ENCODE data around the gene FGFR2.

Gene FGFR2

GRCh38 chr10:121572859-121573537, 25.2 kb downstream of the FGFR2 start:
- no peak overlapping the region for H3K4me3 ChIP-seq (replicated peaks; ENCODE audit: low read depth, low read length)
- no peak for DNase-seq (ENCODE audit: extremely low read depth, low read depth)
- no peak for TF ChIP-seq CTCF (IDR thresholded peaks at IDR 0.05; ENCODE audit: low read depth, low read length, missing control alignments)

- no peak for DNase-seq (ENCODE audit: extremely low read depth, low read depth)
- no peak overlapping the region for H3K4me3 ChIP-seq (replicated peaks; ENCODE audit: low read depth, low read length)
- no peak for TF ChIP-seq CTCF (IDR thresholded peaks at IDR 0.05; ENCODE audit: low read depth, low read length, missing control alignments)
Measured at GRCh38 chr10:121570315-121570714, 27.9 kb downstream of the FGFR2 start.

- H3K4me3 ChIP-seq (replicated peaks; ENCODE audit: low read depth, low read length), result no peak overlapping the region
- no peak for TF ChIP-seq CTCF (IDR thresholded peaks at IDR 0.05; ENCODE audit: low read depth, low read length, missing control alignments)
- DNase-seq (ENCODE audit: extremely low read depth, low read depth), result no peak
Measured at GRCh38 chr10:121568275-121568674, 30.0 kb downstream of the FGFR2 start.

GRCh38 chr10:121567569-121567968, 30.7 kb downstream of the FGFR2 start:
- no peak for DNase-seq (ENCODE audit: extremely low read depth, low read depth)
- TF ChIP-seq CTCF (IDR thresholded peaks at IDR 0.05; ENCODE audit: low read depth, low read length, missing control alignments), result no peak
- H3K4me3 ChIP-seq (replicated peaks; ENCODE audit: low read depth, low read length), result no peak overlapping the region

- TF ChIP-seq CTCF (IDR thresholded peaks at IDR 0.05; ENCODE audit: low read depth, low read length, missing control alignments), result no peak
Measured at GRCh38 chr10:121566755-121567154, 31.5 kb downstream of the FGFR2 start.

GRCh38 chr10:121559326-121560026, 38.8 kb downstream of the FGFR2 start:
- no peak for TF ChIP-seq CTCF (IDR thresholded peaks at IDR 0.05; ENCODE audit: low read depth, low read length, missing control alignments)
- no peak overlapping the region for H3K4me3 ChIP-seq (replicated peaks; ENCODE audit: low read depth, low read length)
- no peak for DNase-seq (ENCODE audit: extremely low read depth, low read depth)

More at GRCh38 chr10:121566755-121567154, 31.5 kb downstream of the FGFR2 start:
- DNase-seq (ENCODE audit: extremely low read depth, low read depth), result no peak
- H3K4me3 ChIP-seq (replicated peaks; ENCODE audit: low read depth, low read length), result no peak overlapping the region
